ENCODE measurements around the gene PTPRE.

The PTPRE gene

GRCh38 chr10:127908106-127908958 is 1.4 kb downstream of the PTPRE start:
- DNase-seq, result no peak

- no peak for DNase-seq
Measured at GRCh38 chr10:127908959-127909267, 2.0 kb downstream of the PTPRE start.

- no peak for DNase-seq
Measured at GRCh38 chr10:127909716-127910463, 3.0 kb downstream of the PTPRE start.

GRCh38 chr10:127910464-127910770 is 3.5 kb downstream of the PTPRE start:
- no peak for DNase-seq

- DNase-seq, result no peak
Measured at GRCh38 chr10:127911218-127911866, 4.4 kb downstream of the PTPRE start.

GRCh38 chr10:127911867-127912257 is 5.0 kb downstream of the PTPRE start:
- no peak for DNase-seq

GRCh38 chr10:127912607-127913367 is 5.9 kb downstream of the PTPRE start:
- DNase-seq, result no peak

GRCh38 chr10:127913368-127913759 is 6.5 kb downstream of the PTPRE start:
- DNase-seq, result no peak

GRCh38 chr10:127915324-127915723 is 8.4 kb downstream of the PTPRE start:
- DNase-seq, result no peak

- DNase-seq, result no peak
Measured at GRCh38 chr10:127916826-127917225, 9.9 kb downstream of the PTPRE start.

GRCh38 chr10:127918572-127918971 is 11.7 kb downstream of the PTPRE start:
- no peak for DNase-seq

GRCh38 chr10:127919418-127920271 is 12.7 kb downstream of the PTPRE start:
- DNase-seq, result no peak

- no peak for DNase-seq
Measured at GRCh38 chr10:127920306-127921074, 13.6 kb downstream of the PTPRE start.

- DNase-seq, result no peak
Measured at GRCh38 chr10:127921075-127921752, 14.3 kb downstream of the PTPRE start.

- no peak for DNase-seq
Measured at GRCh38 chr10:127921753-127922145, 14.8 kb downstream of the PTPRE start.

GRCh38 chr10:127922206-127922605 is 15.3 kb downstream of the PTPRE start:
- DNase-seq, result no peak

GRCh38 chr10:127922675-127923366 is 15.9 kb downstream of the PTPRE start:
- no peak for DNase-seq

GRCh38 chr10:127923646-127924045 is 16.7 kb downstream of the PTPRE start:
- no peak for DNase-seq

GRCh38 chr10:127925471-127926207 is 18.7 kb downstream of the PTPRE start:
- DNase-seq, result no peak

- DNase-seq, result no peak
Measured at GRCh38 chr10:127926455-127926854, 19.6 kb downstream of the PTPRE start.
